PC-3 (cell line): ENCODE data around the gene EFCAB11. TPM values are rescaled to one million over a fixed set of nuclear protein-coding genes. Genes with fewer than 3 reads are reported as not detected.

Experiments
- ATAC-seq: fragments of 200-7000 bp; cut with Tn5 transposase; 2 replicates; pipeline ENCODE4 v1.9.1; 2020; ENCODE audit warnings: mild to moderate bottlenecking, moderate library complexity
- BruUV-seq: library from RNA; stranded (reverse); fragments of 400-500 nt; replicated peaks from 2 replicates; lab custom pipeline; 2021; lab: Mats Ljungman, UMichigan
- CTCF ChIA-PET: fragments of 300-600 bp; sonication (Branson Sonifier 250); formaldehyde crosslinking; loops from one replicate; lab custom pipeline; 2022; ENCODE audit warnings: antibody characterized with exemption; lab: Charles Lee
- POLR2A ChIA-PET: fragments of 300-600 bp; sonication (Branson Sonifier 250); formaldehyde crosslinking; loops from one replicate; lab custom pipeline; 2022; ENCODE audit warnings: antibody characterized with exemption; ENCODE audit not compliant: unreplicated experiment; lab: Charles Lee
- DNase-seq: peaks from one replicate; pipeline ENCODE4 v3.0.0-alpha.2; 2015
- H2AFZ ChIP-seq: fragments of 300-600 bp; sonication (generic); 2 replicates; pipeline ENCODE4 v1.6.0; 2016; ENCODE audit warnings: antibody characterized with exemption, low read length
- H3F3A ChIP-seq: fragments of 300-600 bp; sonication (generic); one replicate; pipeline ENCODE4 v1.6.0; 2017; ENCODE audit warnings: antibody characterized with exemption, low read length, control low read depth, mild to moderate bottlenecking; ENCODE audit not compliant: unreplicated experiment
- H3K27ac ChIP-seq: fragments of 300-600 bp; sonication (generic); 2 replicates; pipeline ENCODE4 v1.5.1; 2016; ENCODE audit warnings: mild to moderate bottlenecking, low read length
- H3K27me3 ChIP-seq: fragments of 300-600 bp; sonication (generic); 2 replicates; pipeline ENCODE4 v1.6.1; 2016; ENCODE audit warnings: low read length, mixed read lengths
- H3K36me3 ChIP-seq: fragments of 300-600 bp; sonication (generic); 2 replicates; pipeline ENCODE4 v1.6.1; 2016; ENCODE audit warnings: low read depth, mixed run types, low read length, mixed read lengths
- H3K4me1 ChIP-seq: fragments of 300-600 bp; sonication (generic); 2 replicates; pipeline ENCODE4 v1.5.1; 2016; ENCODE audit warnings: low read length; ENCODE audit not compliant: insufficient read depth
- H3K4me2 ChIP-seq: fragments of 300-600 bp; sonication (generic); 2 replicates; pipeline ENCODE4 v1.6.0; 2016; ENCODE audit warnings: low read length
- H3K4me3 ChIP-seq: fragments of 300-600 bp; sonication (generic); 2 replicates; pipeline ENCODE4 v1.5.1; 2016; ENCODE audit warnings: mild to moderate bottlenecking, low read length, mixed read lengths
- H3K79me2 ChIP-seq: fragments of 300-600 bp; sonication (generic); 2 replicates; pipeline ENCODE4 v1.6.1; 2017; ENCODE audit warnings: low read length, mixed read lengths
- H3K9ac ChIP-seq: fragments of 300-600 bp; sonication (generic); 2 replicates; pipeline ENCODE4 v1.6.0; 2016; ENCODE audit warnings: mild to moderate bottlenecking, low read length
- H3K9me2 ChIP-seq: fragments of 300-600 bp; sonication (generic); replicated peaks from 2 replicates; pipeline ENCODE4 v1.6.1; 2016; ENCODE audit warnings: mixed run types, low read length, mixed read lengths
- H3K9me3 ChIP-seq: fragments of 300-600 bp; sonication (generic); 2 replicates; pipeline ENCODE4 v1.6.1; 2016; ENCODE audit warnings: low read length, mixed read lengths
- H4K20me1 ChIP-seq: fragments of 300-600 bp; sonication (generic); 2 replicates; pipeline ENCODE4 v1.6.1; 2016; ENCODE audit warnings: low read length, mixed read lengths
- EZH2 ChIP-seq: fragments of 300-600 bp; sonication (generic); IDR thresholded peaks from one replicate; pipeline ENCODE4 v1.6.1; 2017; ENCODE audit warnings: antibody characterized with exemption, mild to moderate bottlenecking, low read length; ENCODE audit not compliant: unreplicated experiment
- EZH2phosphoT487 ChIP-seq: fragments of 300-600 bp; sonication (generic); IDR thresholded peaks from 2 replicates; pipeline ENCODE4 v1.6.1; 2018; ENCODE audit warnings: mild to moderate bottlenecking, antibody characterized with exemption, low read length, borderline replicate concordance
- intact Hi-C: fragments of 100-400 bp; cut with micrococcal nuclease; formaldehyde crosslinking; loops from 2 replicates; pipeline ENCODE4 v1.9.0; 2023
- total RNA-seq: library from RNA; depleted of rRNA; stranded (reverse); fragments of >200 nt; gene quantifications from 2 replicates; pipeline ENCODE4 v1.2.3, GENCODE V29; 2014
- TF ChIP-seq, protein P1 (sequence below): fragments of 300-600 bp; sonication (generic); conservative IDR thresholded peaks from 2 replicates; pipeline ENCODE4 v1.5.1; 2017; ENCODE audit warnings: antibody characterized with exemption, low read depth, mild to moderate bottlenecking, low read length

Gene EFCAB11
- total RNA-seq, 1 experiment from 2014 or later, result 7.0 TPM

DNA sequence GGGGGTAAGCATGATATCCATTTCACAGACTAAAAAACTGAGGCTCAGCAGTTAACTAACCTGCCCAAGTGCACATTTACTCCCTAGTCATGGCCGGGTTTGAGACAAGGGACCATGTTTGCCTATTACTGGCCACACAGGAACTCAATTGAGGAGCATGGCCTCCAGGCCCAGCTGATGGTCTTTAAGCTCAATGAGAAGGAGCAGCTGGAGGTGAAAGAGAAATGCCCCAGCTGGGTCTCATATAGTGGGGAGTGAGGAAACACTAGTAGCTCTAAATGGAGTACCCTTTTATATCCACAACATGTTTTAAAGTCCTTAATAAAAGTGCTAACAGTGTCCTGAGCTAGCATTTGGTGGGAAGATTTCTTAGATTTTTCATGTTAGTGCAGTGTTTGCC lies 2.8 kb upstream of the EFCAB11 start:
- no peak overlapping the region for H3K27ac ChIP-seq
- no TSS peak for BruUV-seq
- ChIA-PET CTCF (no interaction called here), POLR2A (no interaction called here)
- H4K20me1 ChIP-seq, result peaks cover 11% of the 10 kb centered on the region; the same call in 1 of the 2 replicates
- no peaks in the 10 kb centered on the region for H3K27me3 ChIP-seq
- H3K9me3 ChIP-seq, result no peaks in the 10 kb centered on the region
- no peaks in the 10 kb centered on the region for H3F3A ChIP-seq
- peaks cover 71% of the 10 kb centered on the region for H3K79me2 ChIP-seq
- no peak overlapping the region for H2AFZ ChIP-seq
- H3K4me1 ChIP-seq, result peaks cover 20% of the 10 kb centered on the region
- no peak for DNase-seq
- no peak for ATAC-seq
- peak overlapping the region; percentile 96; the same call in 1 of the 2 replicates for H3K9ac ChIP-seq
- TF ChIP-seq EZH2phosphoT487, result no peak
- TF ChIP-seq EZH2, result no peak
- TF ChIP-seq, protein P1, sequence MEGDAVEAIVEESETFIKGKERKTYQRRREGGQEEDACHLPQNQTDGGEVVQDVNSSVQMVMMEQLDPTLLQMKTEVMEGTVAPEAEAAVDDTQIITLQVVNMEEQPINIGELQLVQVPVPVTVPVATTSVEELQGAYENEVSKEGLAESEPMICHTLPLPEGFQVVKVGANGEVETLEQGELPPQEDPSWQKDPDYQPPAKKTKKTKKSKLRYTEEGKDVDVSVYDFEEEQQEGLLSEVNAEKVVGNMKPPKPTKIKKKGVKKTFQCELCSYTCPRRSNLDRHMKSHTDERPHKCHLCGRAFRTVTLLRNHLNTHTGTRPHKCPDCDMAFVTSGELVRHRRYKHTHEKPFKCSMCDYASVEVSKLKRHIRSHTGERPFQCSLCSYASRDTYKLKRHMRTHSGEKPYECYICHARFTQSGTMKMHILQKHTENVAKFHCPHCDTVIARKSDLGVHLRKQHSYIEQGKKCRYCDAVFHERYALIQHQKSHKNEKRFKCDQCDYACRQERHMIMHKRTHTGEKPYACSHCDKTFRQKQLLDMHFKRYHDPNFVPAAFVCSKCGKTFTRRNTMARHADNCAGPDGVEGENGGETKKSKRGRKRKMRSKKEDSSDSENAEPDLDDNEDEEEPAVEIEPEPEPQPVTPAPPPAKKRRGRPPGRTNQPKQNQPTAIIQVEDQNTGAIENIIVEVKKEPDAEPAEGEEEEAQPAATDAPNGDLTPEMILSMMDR, result no peak
- intact Hi-C loops, result loop anchor here (5.0 kb wide), 1 partner anchor 1395 kb away; the partner anchor contains the start of gene ZC3H14
- H3K36me3 ChIP-seq, result peaks cover 31% of the 10 kb centered on the region
- peak overlapping the region; percentile 81 for H3K4me3 ChIP-seq
- H3K9me2 ChIP-seq, result no peaks in the 10 kb centered on the region
- peak overlapping the region; percentile 98 for H3K4me2 ChIP-seq

DNA sequence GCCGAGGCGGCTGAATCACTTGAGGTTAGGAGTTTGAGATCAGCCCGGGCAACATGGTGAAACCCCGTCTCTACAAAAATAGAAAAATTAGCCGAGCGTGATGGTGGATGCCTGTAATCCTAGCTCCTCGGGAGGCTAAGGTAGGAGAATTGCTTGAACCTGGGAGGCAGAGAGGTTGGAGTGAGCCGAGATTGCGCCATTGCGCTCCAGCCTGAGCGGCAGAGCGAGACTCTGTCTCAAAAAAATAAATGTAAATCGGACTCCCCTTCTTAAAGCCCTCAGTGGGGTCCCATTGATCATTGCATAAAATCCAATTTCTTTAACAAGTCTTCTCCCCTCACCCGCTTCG lies 2.1 kb upstream of the EFCAB11 start:
- Histone ChIP-seq H3K9me3 (no peaks in the 10 kb centered on the region), H3K79me2 (peaks cover 65% of the 10 kb centered on the region), H3F3A (no peaks in the 10 kb centered on the region), H3K9ac (peak overlapping the region; percentile 96), H4K20me1 (peaks cover 11% of the 10 kb centered on the region; the same call in 1 of the 2 replicates), H3K4me1 (peaks cover 20% of the 10 kb centered on the region), H3K27me3 (no peaks in the 10 kb centered on the region), H3K36me3 (peaks cover 26% of the 10 kb centered on the region), H2AFZ (peak overlapping the region; percentile 97; the same call in 1 of the 2 replicates), H3K4me2 (peak overlapping the region; percentile 98), H3K9me2 (no peaks in the 10 kb centered on the region), H3K27ac (peak overlapping the region; percentile 81), H3K4me3 (peak overlapping the region; percentile 81)
- intact Hi-C loops, result loop anchor here (5.0 kb wide), 1 partner anchor 1394 kb away; the partner anchor contains the start of gene ZC3H14
- ChIA-PET POLR2A (interaction anchor here (0.6 to 1.0 kb wide), 3 partner anchors 35 to 220 kb away, joined by 3 to 10 read pairs (median 3); no protein-coding TSS in a partner anchor), CTCF (interaction anchor here (0.7 to 1.5 kb wide), 2 partner anchors 17 to 151 kb away, joined by 4 read pairs; no protein-coding TSS in a partner anchor)
- no peak for DNase-seq
- no peak for ATAC-seq
- TF ChIP-seq EZH2 (no peak), EZH2phosphoT487 (no peak)
- TF ChIP-seq, protein P1, result no peak
- TSS peak; percentile 48 for BruUV-seq
